ENCODE data around the gene SIGLEC6. TPM values are rescaled to one million over a fixed set of nuclear protein-coding genes. Genes with fewer than 3 reads are reported as not detected.

Gene SIGLEC6
- not detected in 2 replicates for total RNA-seq

GRCh38 chr19:51531349-51532315 is at the start of gene SIGLEC6:
Gene SIGLEC6 (minus strand): TSS chr19:51531670. CDS start chr19:51531648, 22 bp downstream.

GRCh38 chr19:51570962-51571575 is 39.6 kb upstream of the SIGLEC6 start, which contains the start of gene ZNF175:
Gene ZNF175 (plus strand): TSS chr19:51571283. CDS start chr19:51573330, 2,047 bp downstream.

GRCh38 chr19:51501594-51502263 is 29.7 kb downstream of the SIGLEC6 start, which contains the start of gene SIGLEC12:
Gene SIGLEC12 (minus strand): TSS chr19:51501800. CDS start chr19:51501733, 67 bp downstream.

GRCh38 chr19:51478381-51479234 is 52.9 kb downstream of the SIGLEC6 start, which contains the start of gene CEACAM18:
Gene CEACAM18 (plus strand): TSS chr19:51478539.

Other genes starting within 250 kb of the SIGLEC6 start
- not detected in 2 replicates for gene IGLON5, start 220.0 kb downstream of the SIGLEC6 start, total RNA-seq
- 0.14 and 0.28 TPM in 2 replicates for gene VSIG10L, start 189.5 kb downstream of the SIGLEC6 start, total RNA-seq
- 189 and 194 TPM in 2 replicates for gene ETFB, start 165.3 kb downstream of the SIGLEC6 start, total RNA-seq
- gene CLDND2, start 162.7 kb downstream of the SIGLEC6 start, total RNA-seq, result 0.14 and 0.18 TPM in 2 replicates
- gene NKG7, start 159.0 kb downstream of the SIGLEC6 start, total RNA-seq, result not detected in 2 replicates
- not detected in 2 replicates for gene LIM2, start 143.7 kb downstream of the SIGLEC6 start, total RNA-seq
- not detected in 2 replicates for gene C19orf84, start 141.1 kb downstream of the SIGLEC6 start, total RNA-seq
- gene SIGLEC10, start 114.0 kb downstream of the SIGLEC6 start, total RNA-seq, result not detected in 2 replicates
- gene SIGLEC8, start 73.2 kb downstream of the SIGLEC6 start, total RNA-seq, result not detected in 2 replicates
- gene CEACAM18, start 53.1 kb downstream of the SIGLEC6 start, total RNA-seq, result not detected in 2 replicates
- gene SIGLEC12, start 29.9 kb downstream of the SIGLEC6 start, total RNA-seq, result not detected in 2 replicates
- 2.7 and 4.4 TPM in 2 replicates for gene ZNF175, start 39.6 kb upstream of the SIGLEC6 start, total RNA-seq
- gene SIGLEC5, start 98.7 kb upstream of the SIGLEC6 start, total RNA-seq, result not detected in 2 replicates
- gene SIGLEC14, start 115.2 kb upstream of the SIGLEC6 start, total RNA-seq, result not detected in 2 replicates
- 4.7 and 6.5 TPM in 2 replicates for gene SPACA6, start 161.7 kb upstream of the SIGLEC6 start, total RNA-seq
- gene HAS1, start 192.3 kb upstream of the SIGLEC6 start, total RNA-seq, result 0.43 and 1.1 TPM in 2 replicates
- 0.09 and 0.14 TPM in 2 replicates for gene FPR1, start 220.2 kb upstream of the SIGLEC6 start, total RNA-seq
- gene FPR2, start 229.5 kb upstream of the SIGLEC6 start, total RNA-seq, result not detected in 2 replicates